Transverse colon (tissue), 4 donors: ENCODE data around the gene FILIP1L.

ENCODE experiments used
- EP300 ChIP-seq: sonication (generic); formaldehyde crosslinking; IDR thresholded peaks from one replicate; pipeline ENCODE4 v1.6.1; 2017; ENCODE audit warnings: antibody characterized with exemption, low read depth
- POLR2A ChIP-seq: fragments of 450-650 bp; IDR thresholded peaks from one replicate; pipeline ENCODE4 v1.6.1; 2016; ENCODE audit warnings: antibody characterized with exemption, mild to moderate bottlenecking, moderate library complexity
- POLR2AphosphoS5 ChIP-seq, 3 donors: sonication (generic); formaldehyde crosslinking; IDR thresholded peaks; one replicate each; pipeline ENCODE4 v1.6.1; 2016; ENCODE audit warnings: antibody characterized with exemption in 3 of 3
- TF ChIP-seq, protein P1 (sequence below), 5 experiments: fragments of 200-600 bp in 3 of 5; fragments of 450-650 bp in 2 of 5; sonication (generic) in 3 of 5; IDR thresholded peaks; 1 replicate in 2 of 5; 2 replicates in 3 of 5; pipeline ENCODE4 v1.5.1; 2016 to 2017; ENCODE audit warnings: antibody characterized with exemption in 5 of 5, inconsistent platforms in 3 of 5, mild to moderate bottlenecking in 2 of 5, moderate library complexity in 1 of 5

DNA sequence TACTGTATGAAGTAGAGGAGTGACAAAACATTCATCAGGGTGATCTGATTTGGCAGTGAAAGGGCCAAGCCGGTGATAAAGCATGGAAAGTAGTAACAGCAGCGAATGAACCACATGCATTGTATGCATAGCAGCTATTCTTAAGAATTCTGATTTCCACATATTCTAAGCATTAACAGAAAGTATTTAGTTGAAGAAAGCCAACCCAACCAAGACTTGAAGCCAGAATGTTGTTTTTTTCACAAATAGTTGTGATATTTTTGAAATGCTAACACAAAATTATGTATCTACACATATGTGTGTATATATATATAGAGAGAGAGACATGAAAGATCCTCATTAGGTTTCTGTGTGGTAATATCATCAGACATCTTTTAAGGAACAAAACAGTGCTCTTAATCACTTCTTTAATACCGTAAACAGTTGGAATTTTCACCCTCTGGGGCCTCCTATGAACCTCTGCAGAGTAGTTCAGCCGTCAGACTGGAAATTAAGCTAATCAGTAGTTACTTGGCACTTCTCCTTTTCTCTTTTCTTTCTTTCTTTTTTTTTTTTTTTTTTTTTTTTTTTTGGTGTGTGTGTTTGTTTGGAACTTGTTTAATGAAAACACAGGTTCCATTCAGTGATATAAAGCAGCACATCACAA, 157.0 kb downstream of the FILIP1L start:
- no peak for TF ChIP-seq EP300
- TF ChIP-seq, protein P1, sequence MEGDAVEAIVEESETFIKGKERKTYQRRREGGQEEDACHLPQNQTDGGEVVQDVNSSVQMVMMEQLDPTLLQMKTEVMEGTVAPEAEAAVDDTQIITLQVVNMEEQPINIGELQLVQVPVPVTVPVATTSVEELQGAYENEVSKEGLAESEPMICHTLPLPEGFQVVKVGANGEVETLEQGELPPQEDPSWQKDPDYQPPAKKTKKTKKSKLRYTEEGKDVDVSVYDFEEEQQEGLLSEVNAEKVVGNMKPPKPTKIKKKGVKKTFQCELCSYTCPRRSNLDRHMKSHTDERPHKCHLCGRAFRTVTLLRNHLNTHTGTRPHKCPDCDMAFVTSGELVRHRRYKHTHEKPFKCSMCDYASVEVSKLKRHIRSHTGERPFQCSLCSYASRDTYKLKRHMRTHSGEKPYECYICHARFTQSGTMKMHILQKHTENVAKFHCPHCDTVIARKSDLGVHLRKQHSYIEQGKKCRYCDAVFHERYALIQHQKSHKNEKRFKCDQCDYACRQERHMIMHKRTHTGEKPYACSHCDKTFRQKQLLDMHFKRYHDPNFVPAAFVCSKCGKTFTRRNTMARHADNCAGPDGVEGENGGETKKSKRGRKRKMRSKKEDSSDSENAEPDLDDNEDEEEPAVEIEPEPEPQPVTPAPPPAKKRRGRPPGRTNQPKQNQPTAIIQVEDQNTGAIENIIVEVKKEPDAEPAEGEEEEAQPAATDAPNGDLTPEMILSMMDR (IDR thresholded peaks at IDR 0.05): no peak
- no peak for TF ChIP-seq POLR2A
- TF ChIP-seq POLR2AphosphoS5 (IDR thresholded peaks at IDR 0.05): no peak
